H1 (cell line): ENCODE data around the gene KATNBL1. TPM values are rescaled to one million over a fixed set of nuclear protein-coding genes. Genes with fewer than 3 reads are reported as not detected.

Experiments
- BCL11A ChIP-seq, 2 experiments: IDR thresholded peaks; one replicate each; pipeline ENCODE4 v1.6.1; 2011; ENCODE audit warnings: low read depth in 2 of 2, low read length in 2 of 2, mild to moderate bottlenecking in 2 of 2
- EZH2 ChIP-seq: fragments of 200-600 bp; sonication (generic); IDR thresholded peaks from 2 replicates; pipeline ENCODE4 v1.7.1; 2012; ENCODE audit warnings: low read depth, mild to moderate bottlenecking, moderate library complexity, low read length, inconsistent platforms; ENCODE audit not compliant: severe bottlenecking
- HDAC2 ChIP-seq, 2 experiments: fragments of 300-600 bp in 1 of 2; sonication (generic) in 1 of 2; IDR thresholded peaks; 2 replicates each; pipeline ENCODE4 v1.6.1; 2011 to 2012; ENCODE audit warnings: low read depth in 2 of 2, low read length in 2 of 2, mild to moderate bottlenecking in 2 of 2, moderate library complexity in 2 of 2, borderline replicate concordance in 1 of 2, inconsistent platforms in 1 of 2
- RXRA ChIP-seq: IDR thresholded peaks from 2 replicates; pipeline ENCODE4 v1.6.1; 2011; ENCODE audit warnings: low read depth, mild to moderate bottlenecking, low read length, moderate library complexity; ENCODE audit not compliant: insufficient read depth
- TAF7 ChIP-seq: optimal IDR thresholded peaks from 2 replicates; pipeline ENCODE3; 2011; ENCODE audit warnings: low read depth, mild to moderate bottlenecking, inconsistent platforms, low read length, moderate library complexity, borderline replicate concordance
- TEAD4 ChIP-seq: IDR thresholded peaks from 2 replicates; pipeline ENCODE4 v1.6.1; 2012; ENCODE audit warnings: low read depth, low read length, inconsistent platforms, mixed read lengths
- YY1 ChIP-seq: IDR thresholded peaks from 2 replicates; pipeline ENCODE4 v1.6.1; 2011; ENCODE audit warnings: low read depth, mild to moderate bottlenecking, low read length
- polyA plus RNA-seq, 7 experiments: library from polyadenylated mRNA; depleted of rRNA in 3 of 7; stranded (reverse) in 5 of 7; unstranded in 2 of 7; fragments of >200 nt in 5 of 7; fragments of 200-250 nt in 2 of 7; gene quantifications; 1 replicate in 5 of 7; 2 replicates in 1 of 7; 4 replicates in 1 of 7; pipeline versions ENCODE4 v1.2.1 to v1.2.3, GENCODE V29; 2011 to 2013; ENCODE audit warnings: missing spikeins in 2 of 7, mixed read lengths in 2 of 7
- total RNA-seq: library from RNA; stranded (reverse); fragmentation: NEBNext Ultra II Directional; extraction: Animal tissue kit (Norgen Biotek cat#: 25700); gene quantifications from 2 replicates; pipeline ENCODE4 v1.2.1, GENCODE V29; 2021

The KATNBL1 gene
- total and polyA plus RNA-seq, 2 of the 8 experiments (the other 6 are each of a cell fraction or from before 2014, with no cell fraction given) = 14.2 to 51.4 TPM

DNA sequence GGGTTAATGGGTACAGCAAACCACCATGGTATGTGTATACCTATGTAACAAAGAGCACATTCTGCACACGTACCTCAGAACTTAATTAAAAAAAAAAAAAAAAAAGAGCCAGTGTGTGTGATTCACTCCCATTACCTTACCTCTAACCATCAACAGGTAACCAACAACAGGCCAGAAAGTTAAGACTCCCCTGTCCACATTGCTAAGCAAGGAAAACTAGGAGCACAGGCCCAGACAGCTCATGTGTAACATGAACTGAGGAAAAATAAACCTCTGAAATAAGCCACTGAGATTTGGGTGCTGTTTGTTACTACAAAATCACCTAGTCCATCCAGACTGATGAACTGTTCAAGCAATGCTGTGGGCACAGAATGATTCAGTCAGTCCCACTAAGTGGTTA, 6.0 kb downstream of the KATNBL1 start (continued):
- TF ChIP-seq TEAD4 (no peak), RXRA (no peak), EZH2 (no peak), HDAC2 (IDR thresholded peaks at IDR 0.05; ENCODE audit: borderline replicate concordance in 1 of 2, low read depth in 2 of 2, low read length in 2 of 2) (no peak), YY1 (no peak), TAF7 (no peak), BCL11A (IDR thresholded peaks at IDR 0.05; ENCODE audit: low read depth in 2 of 2, low read length in 2 of 2) (no peak)
